AG04449 (cell line): ENCODE data around the gene ZFR.

Source experiments
- CTCF ChIA-PET: fragments of 350-600 bp; formaldehyde crosslinking; extraction: SDS; loops from one replicate; lab custom pipeline; 2021; ENCODE audit warnings: antibody characterized with exemption; lab: Yijun Ruan, JAX
- POLR2A ChIA-PET: fragments of 400-600, 350-600 bp; formaldehyde crosslinking; extraction: SDS; loops from one replicate; lab custom pipeline; 2020; ENCODE audit warnings: antibody characterized with exemption, inconsistent platforms; lab: Yijun Ruan, JAX
- DNase-seq: peaks from one replicate; pipeline ENCODE4 v3.0.0-alpha.2; 2010; ENCODE audit warnings: low read depth, low spot score
- H3K4me3 ChIP-seq: 2 replicates; pipeline ENCODE4 v1.5.1; 2011; ENCODE audit warnings: low read depth, mild to moderate bottlenecking, control low read depth, low read length
- CTCF ChIP-seq: IDR thresholded peaks from one replicate; pipeline ENCODE4 v1.5.1; 2011; ENCODE audit warnings: mild to moderate bottlenecking, moderate library complexity, low read length, control low read depth, inconsistent platforms; ENCODE audit not compliant: insufficient read depth; ENCODE audit errors: missing control alignments

ZFR gene

GRCh38 chr5:32426440-32427151, 17.9 kb downstream of the ZFR start:
- CTCF ChIA-PET, result interaction anchor here (0.6 kb wide), 1 partner anchor 163 kb away, joined by 3 read pairs; no protein-coding TSS in a partner anchor
- no peak overlapping the region for H3K4me3 ChIP-seq
- no peak for DNase-seq
- POLR2A ChIA-PET, result no interaction called here
- no peak for TF ChIP-seq CTCF

GRCh38 chr5:32422697-32423096, 21.8 kb downstream of the ZFR start:
- no peak overlapping the region for H3K4me3 ChIP-seq
- no peak for DNase-seq
- POLR2A ChIA-PET, result no interaction called here
- no peak for TF ChIP-seq CTCF
- CTCF ChIA-PET, result interaction anchor here (1.7 kb wide), 1 partner anchor 167 kb away, joined by 6 read pairs; no protein-coding TSS in a partner anchor

DNA sequence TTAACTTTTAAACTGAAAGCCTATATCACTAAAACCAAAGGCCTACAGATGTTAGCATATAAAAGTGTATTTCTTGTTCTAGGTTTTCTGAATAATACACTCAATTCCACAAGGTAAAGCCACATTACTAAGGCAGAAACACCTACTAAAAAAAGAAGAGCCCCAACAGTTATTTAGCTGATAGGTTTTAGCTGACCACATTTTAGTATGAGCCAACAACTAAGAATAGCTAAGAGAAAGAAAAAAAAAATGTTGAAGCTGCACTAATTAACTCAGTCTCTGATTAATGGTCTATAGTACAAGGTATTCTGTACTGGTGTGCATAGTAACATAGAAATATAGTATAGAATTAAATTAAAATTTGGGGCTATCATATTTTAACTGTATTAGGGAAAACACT, 23.5 kb downstream of the ZFR start:
- DNase-seq, result no peak
- POLR2A ChIA-PET, result no interaction called here
- no peak overlapping the region for H3K4me3 ChIP-seq
- CTCF ChIA-PET, result interaction anchor here (1.0 to 2.9 kb wide), 3 partner anchors 68 to 1001 kb away, joined by 3 to 17 read pairs (median 6); no protein-coding TSS in a partner anchor
- no peak for TF ChIP-seq CTCF

GRCh38 chr5:32420506-32420905, 24.0 kb downstream of the ZFR start:
- no peak for TF ChIP-seq CTCF
- no peak for DNase-seq
- ChIA-PET CTCF (interaction anchor here (1.0 to 2.9 kb wide), 5 partner anchors 9 to 1001 kb away, joined by 3 to 17 read pairs (median 5); no protein-coding TSS in a partner anchor), POLR2A (interaction anchor here (0.6 kb wide), 1 partner anchor 172 kb away, joined by 3 read pairs; no protein-coding TSS in a partner anchor)
- H3K4me3 ChIP-seq, result no peak overlapping the region

- no peak overlapping the region for H3K4me3 ChIP-seq
- POLR2A ChIA-PET, result no interaction called here
- TF ChIP-seq CTCF, result no peak
- CTCF ChIA-PET, result interaction anchor here (1.0 to 2.9 kb wide), 5 partner anchors 9 to 1002 kb away, joined by 3 to 17 read pairs (median 5); no protein-coding TSS in a partner anchor
- no peak for DNase-seq
Observed at GRCh38 chr5:32419791-32420190, 24.7 kb downstream of the ZFR start.
